K562 (cell line): ENCODE results near the gene SNAPC2. TPM values are rescaled to one million over a fixed set of nuclear protein-coding genes. Genes with fewer than 3 reads are reported as not detected.

Experiments used
- BCL6 ChIP-seq: fragments of 250-450 bp; sonication (Bioruptor Pico); IDR thresholded peaks from 2 replicates; pipeline ENCODE4 v1.4.0; 2020
- CBX8 ChIP-seq: fragments of 200-600 bp; sonication (generic); IDR thresholded peaks from 2 replicates; pipeline ENCODE4 v1.6.1; 2012; ENCODE audit warnings: borderline replicate concordance, mixed run types, low read depth, mild to moderate bottlenecking, moderate library complexity, mixed read lengths, low read length, control low read depth, inconsistent platforms; ENCODE audit not compliant: poor library complexity, severe bottlenecking; ENCODE audit errors: extremely low read depth
- ELF4 ChIP-seq: fragments of 450-650 bp; formaldehyde crosslinking; IDR thresholded peaks from 2 replicates; pipeline ENCODE4 v1.4.0; 2022; ENCODE audit warnings: missing genetic modification characterization
- FOS ChIP-seq: IDR thresholded peaks from 3 replicates; pipeline ENCODE4 v1.6.1; 2011; ENCODE audit not compliant: insufficient read length; ENCODE audit errors: extremely low read depth
- FOXM1 ChIP-seq, 2 experiments: fragments of 450-650 bp in 1 of 2; sonication (generic) in 1 of 2; formaldehyde crosslinking in 1 of 2; IDR thresholded peaks; 2 replicates each; pipeline versions ENCODE4 v1.6.1 to v1.9.0; 2017 to 2022; ENCODE audit warnings: low read depth in 2 of 2, mild to moderate bottlenecking in 2 of 2, missing genetic modification reagents in 1 of 2, moderate library complexity in 1 of 2
- MAFK ChIP-seq: IDR thresholded peaks from 2 replicates; pipeline ENCODE4 v1.6.1; 2011; ENCODE audit warnings: low read length, improper control_type of control experiment
- PHB ChIP-seq: fragments of 250-450 bp; sonication (Bioruptor Pico); IDR thresholded peaks from 2 replicates; pipeline ENCODE4 v1.5.0; 2021
- PURB ChIP-seq: sonication (generic); formaldehyde crosslinking; IDR thresholded peaks from 2 replicates; pipeline ENCODE4 v1.9.0; 2021; ENCODE audit warnings: low read depth, mild to moderate bottlenecking, missing genetic modification reagents
- REST ChIP-seq, 2 experiments: fragments of 450-650 bp; formaldehyde crosslinking in 1 of 2; IDR thresholded peaks; 2 replicates each; pipeline versions ENCODE4 v1.4.0 to v1.6.1; 2014 to 2020; ENCODE audit warnings: mild to moderate bottlenecking in 2 of 2, borderline replicate concordance in 1 of 2, low read depth in 1 of 2
- STAT5A ChIP-seq: IDR thresholded peaks from 2 replicates; pipeline ENCODE4 v1.6.1; 2012; ENCODE audit warnings: low read length, inconsistent platforms, borderline replicate concordance
- TFAP4 ChIP-seq: sonication (generic); formaldehyde crosslinking; IDR thresholded peaks from 2 replicates; pipeline ENCODE4 v1.8.0; 2022; ENCODE audit warnings: missing genetic modification reagents, mild to moderate bottlenecking, moderate library complexity, borderline replicate concordance
- ZNF41 ChIP-seq: fragments of 250-450 bp; sonication (Bioruptor Pico); conservative IDR thresholded peaks from 2 replicates; pipeline ENCODE4 v1.4.0; 2020; ENCODE audit warnings: mild to moderate bottlenecking
- ZNF561 ChIP-seq: fragments of 450-650 bp; formaldehyde crosslinking; conservative IDR thresholded peaks from 2 replicates; pipeline ENCODE4 v1.4.0; 2020; ENCODE audit warnings: mild to moderate bottlenecking, moderate library complexity
- ZNF830 ChIP-seq: fragments of 250-450 bp; sonication (Bioruptor Pico); IDR thresholded peaks from 2 replicates; pipeline ENCODE4 v1.5.0; 2021; ENCODE audit warnings: mild to moderate bottlenecking
- polyA plus RNA-seq, 8 experiments: library from polyadenylated mRNA; depleted of rRNA in 4 of 8; stranded (reverse) in 5 of 8; unstranded in 3 of 8; fragments of >200 nt; fragmentation: Nextera tagmentation in 2 of 8; fragmentation: Illumina TruSeq in 1 of 8; extraction: Ambion mirVana in 2 of 8; extraction: Trizol in 1 of 8; gene quantifications; 2 replicates each; pipeline versions ENCODE4 v1.2.1 to v1.2.3, GENCODE V29; 2011 to 2014; ENCODE audit warnings: inconsistent platforms in 1 of 8, missing spikeins in 1 of 8
- total RNA-seq, 7 experiments: library from RNA; depleted of rRNA in 6 of 7; stranded (reverse); fragments of >200 nt in 6 of 7; fragmentation: Illumina TruSeq in 2 of 7; extraction: Trizol in 2 of 7; gene quantifications; 2 replicates each; pipeline versions ENCODE4 v1.2.1 to v1.2.3, GENCODE V29; 2011 to 2021; ENCODE audit warnings: low replicate concordance in 1 of 7
- TF ChIP-seq, protein P1 (sequence below): sonication (generic); formaldehyde crosslinking; IDR thresholded peaks from 2 replicates; pipeline ENCODE4 v1.8.1; 2023; ENCODE audit warnings: mild to moderate bottlenecking, missing genetic modification reagents

The SNAPC2 gene
- total and polyA plus RNA-seq, 9 of the 15 experiments (the other 6 are each of a cell fraction or from before 2014, with no cell fraction given): 0.59 to 45.1 (median 15.3) TPM

GRCh38 chr19:7926021-7926726 lies 6.0 kb downstream of the SNAPC2 start, which contains the start of gene CTXN1 (continued):
- TF ChIP-seq FOS (no peak), ELF4 (CRISPR knock-in tag) (0 out of 2 replicates have a peak, but pooled peaks have one; percentile 36), MAFK (no peak), TFAP4 (0 out of 2 replicates have a peak, but pooled peaks have one; percentile 5), ZNF830 (CRISPR knock-in tag) (0 out of 2 replicates have a peak, but pooled peaks have one; percentile 73), STAT5A (no peak), REST (IDR thresholded peaks at IDR 0.05; ENCODE audit: borderline replicate concordance) (no peak), REST (CRISPR knock-in tag; IDR thresholded peaks at IDR 0.05; ENCODE audit: low read depth) (peak; percentile 77), CBX8 (no peak), PURB (CRISPR knock-in tag) (no peak), BCL6 (CRISPR knock-in tag) (no peak), PHB (CRISPR knock-in tag) (0 out of 2 replicates have a peak, but pooled peaks have one; percentile 80), ZNF41 (CRISPR knock-in tag) (no peak), ZNF561 (CRISPR knock-in tag) (peak; percentile 55; the same call in 1 of the 2 replicates), FOXM1 (IDR thresholded peaks at IDR 0.05; ENCODE audit: low read depth) (no peak), FOXM1 (CRISPR knock-in tag; IDR thresholded peaks at IDR 0.05; ENCODE audit: low read depth) (no peak)
- TF ChIP-seq, protein P1, sequence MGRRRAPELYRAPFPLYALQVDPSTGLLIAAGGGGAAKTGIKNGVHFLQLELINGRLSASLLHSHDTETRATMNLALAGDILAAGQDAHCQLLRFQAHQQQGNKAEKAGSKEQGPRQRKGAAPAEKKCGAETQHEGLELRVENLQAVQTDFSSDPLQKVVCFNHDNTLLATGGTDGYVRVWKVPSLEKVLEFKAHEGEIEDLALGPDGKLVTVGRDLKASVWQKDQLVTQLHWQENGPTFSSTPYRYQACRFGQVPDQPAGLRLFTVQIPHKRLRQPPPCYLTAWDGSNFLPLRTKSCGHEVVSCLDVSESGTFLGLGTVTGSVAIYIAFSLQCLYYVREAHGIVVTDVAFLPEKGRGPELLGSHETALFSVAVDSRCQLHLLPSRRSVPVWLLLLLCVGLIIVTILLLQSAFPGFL: no peak; the same call in 1 of the 2 replicates
